Activated naive CD8-positive, alpha-beta T cell (primary cell): Measurements from ENCODE around the gene MAP3K5.
"Not testable (repeated sequence)": the region's sequence is repeated elsewhere in the genome, so short reads cannot be mapped to it uniquely, and the experiment has no call there.

Experiments
- H3K27ac Mint-ChIP-seq: one replicate; pipeline ENCODE4 v1.8.0; 2021; ENCODE audit warnings: mixed read lengths
- H3K27me3 Mint-ChIP-seq: one replicate; pipeline ENCODE4 v1.8.0; 2021; ENCODE audit warnings: mixed read lengths
- H3K36me3 Mint-ChIP-seq: one replicate; pipeline ENCODE4 v1.8.0; 2021; ENCODE audit warnings: mixed read lengths
- H3K4me1 Mint-ChIP-seq: one replicate; pipeline ENCODE4 v1.8.0; 2021; ENCODE audit warnings: low read depth, mixed read lengths
- H3K4me3 Mint-ChIP-seq: one replicate; pipeline ENCODE4 v1.8.0; 2021; ENCODE audit warnings: mild to moderate bottlenecking, mixed read lengths
- H3K9me3 Mint-ChIP-seq: one replicate; pipeline ENCODE4 v1.8.0; 2021; ENCODE audit warnings: low read depth, mixed read lengths

Gene MAP3K5

GRCh38 chr6:136687894-136688293 lies 104.4 kb downstream of the MAP3K5 start:
- peaks cover 27% of the 10 kb centered on the region for H3K36me3 Mint-ChIP-seq
- not testable (repeated sequence) for H3K4me3 Mint-ChIP-seq, H3K27ac Mint-ChIP-seq, H3K9me3 Mint-ChIP-seq, H3K27me3 Mint-ChIP-seq, H3K4me1 Mint-ChIP-seq

- H3K36me3 Mint-ChIP-seq, result peaks cover 22% of the 10 kb centered on the region
- H3K4me3 Mint-ChIP-seq, result no peak overlapping the region
- no peaks in the 10 kb centered on the region for H3K27me3 Mint-ChIP-seq
- no peaks in the 10 kb centered on the region for H3K9me3 Mint-ChIP-seq
- H3K27ac Mint-ChIP-seq, result no peak overlapping the region
- H3K4me1 Mint-ChIP-seq, result no peaks in the 10 kb centered on the region
These were observed 106.7 kb downstream of the MAP3K5 start for GRCh38 chr6:136685540-136686108.

- H3K27ac Mint-ChIP-seq, result no peak overlapping the region
These were observed 107.8 kb downstream of the MAP3K5 start for GRCh38 chr6:136684466-136684865.

GRCh38 chr6:136683209-136683941 lies 108.9 kb downstream of the MAP3K5 start:
- H3K4me3 Mint-ChIP-seq, result no peak overlapping the region
- H3K9me3 Mint-ChIP-seq, result no peaks in the 10 kb centered on the region
- H3K27ac Mint-ChIP-seq, result no peak overlapping the region
- no peaks in the 10 kb centered on the region for H3K27me3 Mint-ChIP-seq
- H3K36me3 Mint-ChIP-seq, result peaks cover 18% of the 10 kb centered on the region
- H3K4me1 Mint-ChIP-seq, result no peaks in the 10 kb centered on the region

More at GRCh38 chr6:136684466-136684865, 107.8 kb downstream of the MAP3K5 start:
- H3K36me3 Mint-ChIP-seq, result peaks cover 23% of the 10 kb centered on the region
- H3K27me3 Mint-ChIP-seq, result no peaks in the 10 kb centered on the region
- no peak overlapping the region for H3K4me3 Mint-ChIP-seq
- H3K9me3 Mint-ChIP-seq, result no peaks in the 10 kb centered on the region
- H3K4me1 Mint-ChIP-seq, result no peaks in the 10 kb centered on the region

- H3K4me3 Mint-ChIP-seq, result no peak overlapping the region
- H3K27me3 Mint-ChIP-seq, result no peaks in the 10 kb centered on the region
- peaks cover 15% of the 10 kb centered on the region for H3K36me3 Mint-ChIP-seq
- no peaks in the 10 kb centered on the region for H3K9me3 Mint-ChIP-seq
- H3K27ac Mint-ChIP-seq, result no peak overlapping the region
- H3K4me1 Mint-ChIP-seq, result no peaks in the 10 kb centered on the region
These were observed 110.0 kb downstream of the MAP3K5 start for GRCh38 chr6:136682292-136682691.

- H3K27ac Mint-ChIP-seq, result no peak overlapping the region
These were observed 114.5 kb downstream of the MAP3K5 start for GRCh38 chr6:136677822-136678221.

GRCh38 chr6:136677344-136677743 lies 114.9 kb downstream of the MAP3K5 start:
- Mint-ChIP-seq H3K36me3 (peaks cover 21% of the 10 kb centered on the region), H3K9me3 (peaks cover 8% of the 10 kb centered on the region), H3K4me1 (no peaks in the 10 kb centered on the region), H3K4me3 (no peak overlapping the region), H3K27ac (no peak overlapping the region), H3K27me3 (no peaks in the 10 kb centered on the region)

More at GRCh38 chr6:136677822-136678221, 114.5 kb downstream of the MAP3K5 start:
- H3K4me1 Mint-ChIP-seq, result no peaks in the 10 kb centered on the region
- peaks cover 21% of the 10 kb centered on the region for H3K36me3 Mint-ChIP-seq
- no peaks in the 10 kb centered on the region for H3K27me3 Mint-ChIP-seq
- H3K9me3 Mint-ChIP-seq, result peaks cover 8% of the 10 kb centered on the region
- H3K4me3 Mint-ChIP-seq, result no peak overlapping the region

GRCh38 chr6:136676075-136676474 lies 116.2 kb downstream of the MAP3K5 start:
- Mint-ChIP-seq H3K27me3 (no peaks in the 10 kb centered on the region), H3K4me1 (no peaks in the 10 kb centered on the region), H3K36me3 (peaks cover 21% of the 10 kb centered on the region), H3K9me3 (peaks cover 8% of the 10 kb centered on the region), H3K4me3 (no peak overlapping the region), H3K27ac (no peak overlapping the region)

GRCh38 chr6:136673571-136673970 lies 118.7 kb downstream of the MAP3K5 start:
- peaks cover 8% of the 10 kb centered on the region for H3K9me3 Mint-ChIP-seq
- H3K4me1 Mint-ChIP-seq, result no peaks in the 10 kb centered on the region
- no peaks in the 10 kb centered on the region for H3K27me3 Mint-ChIP-seq
- no peak overlapping the region for H3K27ac Mint-ChIP-seq
- peaks cover 20% of the 10 kb centered on the region for H3K36me3 Mint-ChIP-seq
- no peak overlapping the region for H3K4me3 Mint-ChIP-seq

- H3K27me3 Mint-ChIP-seq, result no peaks in the 10 kb centered on the region
- H3K4me3 Mint-ChIP-seq, result no peak overlapping the region
- peaks cover 8% of the 10 kb centered on the region for H3K9me3 Mint-ChIP-seq
- H3K36me3 Mint-ChIP-seq, result peaks cover 15% of the 10 kb centered on the region
- no peak overlapping the region for H3K27ac Mint-ChIP-seq
- no peaks in the 10 kb centered on the region for H3K4me1 Mint-ChIP-seq
These were observed 120.1 kb downstream of the MAP3K5 start for GRCh38 chr6:136672144-136672543.

- Mint-ChIP-seq H3K9me3 (peaks cover 8% of the 10 kb centered on the region), H3K27me3 (no peaks in the 10 kb centered on the region)
These were observed 123.0 kb downstream of the MAP3K5 start for GRCh38 chr6:136669299-136669699.

GRCh38 chr6:136668571-136668970 lies 123.7 kb downstream of the MAP3K5 start:
- Mint-ChIP-seq H3K4me3 (no peak overlapping the region), H3K36me3 (peaks cover 13% of the 10 kb centered on the region), H3K27me3 (no peaks in the 10 kb centered on the region), H3K9me3 (peaks cover 3% of the 10 kb centered on the region), H3K27ac (no peak overlapping the region), H3K4me1 (no peaks in the 10 kb centered on the region)

More at GRCh38 chr6:136669299-136669699, 123.0 kb downstream of the MAP3K5 start:
- Mint-ChIP-seq H3K4me1 (no peaks in the 10 kb centered on the region), H3K27ac (no peak overlapping the region), H3K4me3 (no peak overlapping the region), H3K36me3 (peaks cover 16% of the 10 kb centered on the region)

GRCh38 chr6:136666041-136666440 lies 126.2 kb downstream of the MAP3K5 start:
- H3K4me3 Mint-ChIP-seq, result no peak overlapping the region
- no peaks in the 10 kb centered on the region for H3K4me1 Mint-ChIP-seq
- H3K27ac Mint-ChIP-seq, result no peak overlapping the region
- H3K36me3 Mint-ChIP-seq, result peaks cover 4% of the 10 kb centered on the region
- H3K27me3 Mint-ChIP-seq, result no peaks in the 10 kb centered on the region
- no peaks in the 10 kb centered on the region for H3K9me3 Mint-ChIP-seq

GRCh38 chr6:136662347-136663237 lies 129.7 kb downstream of the MAP3K5 start:
- no peak overlapping the region for H3K27ac Mint-ChIP-seq
- no peaks in the 10 kb centered on the region for H3K9me3 Mint-ChIP-seq
- no peaks in the 10 kb centered on the region for H3K4me1 Mint-ChIP-seq
- H3K4me3 Mint-ChIP-seq, result no peak overlapping the region
- H3K36me3 Mint-ChIP-seq, result peaks cover 5% of the 10 kb centered on the region
- H3K27me3 Mint-ChIP-seq, result no peaks in the 10 kb centered on the region

GRCh38 chr6:136660727-136661126 lies 131.6 kb downstream of the MAP3K5 start:
- H3K4me3 Mint-ChIP-seq, result no peak overlapping the region
- no peaks in the 10 kb centered on the region for H3K9me3 Mint-ChIP-seq
- no peaks in the 10 kb centered on the region for H3K4me1 Mint-ChIP-seq
- H3K36me3 Mint-ChIP-seq, result peaks cover 5% of the 10 kb centered on the region
- no peak overlapping the region for H3K27ac Mint-ChIP-seq
- no peaks in the 10 kb centered on the region for H3K27me3 Mint-ChIP-seq
